HG02678 (cell line): ENCODE measurements around the gene SORCS2.

ENCODE experiments used
- ATAC-seq: cut with Tn5 transposase; IDR thresholded peaks from one replicate; pipeline ENCODE4 v1.9.1; 2021; ENCODE audit warnings: mild to moderate bottlenecking, moderate library complexity; ENCODE audit not compliant: unreplicated experiment

The SORCS2 gene

DNA sequence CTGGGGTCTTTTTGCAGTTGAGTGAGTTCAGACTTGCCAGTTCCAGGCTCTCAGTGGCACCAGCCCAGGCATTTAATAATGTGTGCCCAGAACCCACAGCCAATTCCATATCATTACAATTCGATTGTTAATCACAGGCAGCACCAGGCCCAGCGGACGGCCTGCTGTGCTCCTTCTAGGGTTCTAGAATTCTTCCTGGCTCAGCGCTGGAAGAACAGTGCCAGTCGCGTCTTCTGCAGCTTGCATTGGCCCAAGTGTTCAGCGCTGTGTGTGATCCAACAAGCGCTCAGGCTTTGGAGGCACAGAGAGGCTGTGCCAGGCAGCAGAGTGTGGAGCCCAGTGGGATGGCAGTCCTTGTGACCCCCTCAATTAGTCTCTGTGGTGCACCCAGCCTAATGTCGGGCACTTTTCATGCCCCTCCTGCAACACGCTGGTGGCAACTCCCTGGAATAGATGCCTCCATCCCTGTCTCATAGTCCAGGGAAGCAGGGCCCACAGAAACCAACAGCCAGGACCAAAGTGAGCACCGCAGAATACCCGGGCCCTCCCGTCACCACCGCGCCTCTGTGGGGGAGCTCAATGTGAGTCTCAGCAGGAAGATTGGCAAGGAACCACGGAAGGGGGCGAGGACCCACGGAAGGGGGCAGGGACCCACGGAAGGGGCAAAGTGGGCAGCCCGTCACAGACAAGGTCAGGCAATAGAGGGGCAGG, 554.2 kb downstream of the SORCS2 start:
- ATAC-seq = no peak

DNA sequence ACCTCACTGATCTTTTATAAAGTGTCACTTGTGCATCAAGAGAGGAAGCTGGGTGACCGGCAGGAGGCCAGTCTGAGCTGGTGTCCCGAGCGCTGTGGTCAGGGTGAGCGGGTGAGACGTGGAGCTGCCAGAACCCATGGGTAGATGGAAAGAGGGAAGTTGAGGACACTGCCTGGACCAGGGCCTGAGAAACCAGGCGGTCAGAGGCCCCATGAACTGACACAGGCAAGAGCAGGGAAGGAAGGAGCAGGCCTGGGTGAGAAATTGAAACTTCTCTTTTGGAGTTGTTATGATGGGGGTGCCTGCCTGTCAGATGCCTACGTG, 554.7 kb downstream of the SORCS2 start:
- no peak for ATAC-seq

DNA sequence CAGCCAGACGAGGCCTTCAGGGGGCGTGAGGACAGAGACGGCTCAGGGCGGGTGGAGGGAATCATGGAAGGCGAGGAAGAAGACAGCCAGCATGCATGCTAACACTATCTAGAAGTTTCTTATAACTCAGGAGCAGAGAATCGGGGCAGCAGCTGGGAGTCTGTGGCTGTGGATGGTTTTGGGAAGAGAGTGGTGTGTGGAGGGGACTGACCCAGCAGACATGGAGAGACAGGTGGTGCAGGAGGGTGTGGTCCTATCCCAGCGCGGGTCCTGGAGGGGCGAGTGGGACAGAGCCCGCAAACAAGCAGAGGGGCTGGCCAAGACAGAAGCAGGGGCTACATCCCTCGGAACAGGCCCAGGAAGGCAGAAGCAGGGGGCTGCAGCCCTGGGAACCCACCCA, 555.2 kb downstream of the SORCS2 start:
- ATAC-seq = no peak

DNA sequence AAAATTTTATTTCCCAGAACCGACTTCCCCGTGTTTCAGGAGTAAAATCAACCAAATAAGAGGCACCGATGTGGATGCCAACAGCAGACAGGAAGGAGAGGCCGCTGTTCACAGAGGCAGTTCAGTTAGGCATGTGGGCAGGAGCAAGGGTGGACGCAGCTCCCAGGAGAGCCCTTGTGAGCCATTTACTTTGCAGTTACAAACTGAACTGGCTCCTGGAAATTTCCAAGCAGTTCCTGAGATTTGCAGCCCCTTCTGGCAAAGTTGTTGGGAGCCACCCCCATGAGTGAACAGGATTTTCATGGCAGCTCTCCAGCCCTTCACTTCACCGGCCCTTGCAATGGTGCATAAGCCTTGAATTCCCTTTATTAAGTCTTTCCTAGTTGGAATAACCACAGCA, 558.2 kb downstream of the SORCS2 start:
- no peak for ATAC-seq

DNA sequence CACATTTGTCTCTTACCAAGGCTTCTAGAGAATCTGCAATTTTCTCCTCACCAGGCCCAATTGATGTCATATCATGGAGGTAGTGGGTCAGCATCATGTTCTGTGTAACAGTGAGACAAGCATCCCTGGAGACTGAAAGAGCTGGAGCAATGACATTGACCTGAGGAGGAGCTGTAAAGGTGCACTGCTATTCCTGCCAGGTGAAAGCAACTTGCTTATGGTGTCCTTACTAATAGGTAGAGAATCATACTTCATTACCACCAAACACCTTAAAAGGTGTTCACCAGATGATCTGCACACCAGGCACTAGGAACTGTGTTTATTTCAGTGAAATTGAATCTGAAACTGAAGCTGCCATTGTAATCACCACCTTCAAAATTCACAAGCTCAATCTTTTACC, 558.6 kb downstream of the SORCS2 start:
- no peak for ATAC-seq

DNA sequence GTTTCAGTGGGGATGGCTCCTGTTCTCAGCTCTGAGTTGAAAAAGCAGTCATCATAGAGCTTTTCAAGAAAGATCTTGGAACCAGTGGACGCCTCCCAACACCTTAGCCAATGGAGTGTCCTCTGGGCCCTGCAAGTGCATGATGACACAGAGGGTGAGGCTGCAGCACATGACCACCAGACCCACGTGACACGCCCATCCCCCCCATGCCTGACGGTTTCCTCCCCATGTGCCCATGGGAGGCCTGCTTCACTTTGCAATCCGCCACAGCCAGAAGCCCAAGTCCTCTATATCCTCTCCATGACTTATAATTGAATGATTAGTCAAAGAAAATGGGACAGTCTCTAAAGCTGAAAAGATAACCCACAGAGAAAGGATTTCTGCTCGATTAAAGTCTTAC, 560.3 kb downstream of the SORCS2 start:
- no peak for ATAC-seq

DNA sequence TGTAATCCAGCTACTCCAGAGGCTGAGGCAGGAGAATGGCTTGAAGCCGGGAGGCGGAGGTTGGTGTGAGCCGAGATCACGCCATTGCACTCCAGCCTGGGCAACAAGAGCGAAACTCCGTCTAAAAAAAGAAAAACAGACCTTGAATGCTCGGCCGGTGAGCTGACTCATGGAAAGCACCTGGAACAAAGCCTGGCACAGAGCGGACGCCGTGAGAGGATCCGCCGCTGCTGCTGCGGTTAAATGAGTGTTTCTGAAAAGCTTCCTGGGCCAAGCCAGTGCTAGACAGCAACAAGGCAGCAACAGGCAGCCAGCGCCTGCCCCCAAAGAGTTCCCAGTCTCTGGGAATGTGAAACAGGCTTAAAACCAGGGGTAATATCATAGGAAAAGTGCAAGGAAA, 560.9 kb downstream of the SORCS2 start:
- ATAC-seq = no peak

DNA sequence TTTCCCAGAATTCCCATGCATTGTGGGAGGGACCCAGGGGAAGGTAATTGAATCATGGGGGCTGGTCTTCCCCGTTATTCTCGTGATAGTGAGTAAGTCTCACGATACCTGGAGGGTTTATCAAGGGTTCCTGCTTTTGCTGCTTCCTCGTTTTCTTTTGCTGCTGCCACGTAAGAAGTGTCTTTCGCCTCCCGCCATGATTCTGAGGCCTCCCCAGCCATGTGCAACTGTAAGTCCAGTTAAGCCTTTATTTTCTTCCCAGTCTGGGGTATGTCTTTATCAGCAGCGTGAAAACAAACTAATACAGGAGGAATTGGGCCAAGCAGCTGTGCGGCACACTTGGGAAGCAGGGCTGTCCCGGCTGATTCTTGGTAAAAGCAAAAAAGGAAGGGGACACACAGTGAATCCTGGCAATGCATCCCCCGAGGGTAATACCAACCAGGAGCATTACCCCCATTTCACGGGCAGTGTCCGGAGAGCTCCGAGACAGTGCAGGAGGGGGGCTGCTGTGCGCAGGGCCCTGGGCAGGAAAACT, 561.7 kb downstream of the SORCS2 start:
- no peak for ATAC-seq

DNA sequence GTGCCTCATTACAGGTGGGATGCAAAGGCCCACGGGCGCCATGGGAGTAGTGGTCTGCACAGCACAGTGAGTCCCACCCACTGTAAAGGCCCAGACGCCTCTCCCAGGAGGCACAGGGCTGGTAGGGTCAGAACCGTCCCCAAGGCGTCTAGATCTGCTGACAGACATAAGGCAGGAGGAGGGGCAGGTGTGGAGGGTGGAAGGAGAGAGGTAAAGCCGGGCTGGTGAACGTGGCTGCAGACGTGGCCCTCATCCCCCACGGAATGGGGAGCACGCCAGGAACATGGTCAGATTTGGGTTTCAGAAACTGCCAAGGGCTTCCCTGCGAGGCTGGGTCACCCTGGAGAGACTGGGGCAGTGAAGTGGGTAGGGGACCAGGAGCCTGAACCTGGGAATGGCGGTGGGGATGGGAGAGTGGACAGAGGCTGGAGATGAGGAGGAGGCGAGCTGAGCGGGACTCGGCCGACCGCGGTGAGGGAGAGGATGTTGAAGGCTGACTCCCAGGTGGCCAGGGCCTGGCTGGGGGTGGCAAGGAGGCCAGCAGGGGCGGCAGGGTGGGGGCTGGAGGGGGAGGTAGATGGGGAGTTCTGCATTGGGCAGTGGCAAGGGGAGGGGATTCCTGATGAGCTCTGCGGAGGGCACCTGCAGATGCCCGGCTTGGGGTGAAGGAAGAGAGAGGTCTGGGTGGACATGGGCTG, 562.4 kb downstream of the SORCS2 start:
- ATAC-seq = no peak

DNA sequence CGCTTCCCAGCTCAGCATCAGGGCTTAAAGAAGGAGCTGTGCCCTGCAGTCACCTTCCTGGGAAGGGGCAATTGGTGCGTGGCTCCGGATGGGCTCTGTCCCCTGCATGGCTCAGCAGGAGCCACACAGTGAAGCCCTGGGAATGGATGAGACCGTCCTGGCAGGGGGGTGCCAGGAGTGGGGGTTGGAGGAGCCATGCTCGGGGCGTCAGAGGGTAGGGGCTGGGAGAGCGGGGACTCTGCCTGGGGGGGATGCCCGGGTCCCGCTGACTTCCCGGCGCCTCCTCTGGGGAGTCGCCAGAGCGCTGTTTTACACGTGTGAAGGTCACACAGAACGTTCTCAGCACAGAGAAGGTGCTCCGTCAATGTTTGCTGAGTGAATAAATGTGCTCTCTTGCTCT, 563.2 kb downstream of the SORCS2 start:
- ATAC-seq = no peak

DNA sequence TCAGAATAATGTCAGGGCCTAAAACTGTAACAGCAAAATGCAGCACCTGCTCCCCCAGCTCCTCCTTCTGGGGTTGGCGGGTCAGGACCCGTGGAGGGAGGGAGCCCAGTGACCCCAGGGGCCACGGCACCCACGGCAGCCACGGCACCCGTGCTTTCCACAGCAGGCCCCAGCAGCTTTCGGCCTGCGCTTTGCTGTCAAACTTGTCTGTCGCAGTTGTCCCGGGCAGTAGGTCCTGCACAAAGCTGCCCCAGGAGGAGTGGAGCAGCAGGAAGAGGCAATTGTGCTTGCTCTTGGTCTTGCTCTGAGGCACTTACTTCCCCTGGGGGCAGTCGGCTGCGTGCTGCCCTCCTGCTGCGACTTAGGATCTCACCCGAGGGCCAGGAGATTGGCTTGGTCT, 563.7 kb downstream of the SORCS2 start:
- no peak for ATAC-seq

DNA sequence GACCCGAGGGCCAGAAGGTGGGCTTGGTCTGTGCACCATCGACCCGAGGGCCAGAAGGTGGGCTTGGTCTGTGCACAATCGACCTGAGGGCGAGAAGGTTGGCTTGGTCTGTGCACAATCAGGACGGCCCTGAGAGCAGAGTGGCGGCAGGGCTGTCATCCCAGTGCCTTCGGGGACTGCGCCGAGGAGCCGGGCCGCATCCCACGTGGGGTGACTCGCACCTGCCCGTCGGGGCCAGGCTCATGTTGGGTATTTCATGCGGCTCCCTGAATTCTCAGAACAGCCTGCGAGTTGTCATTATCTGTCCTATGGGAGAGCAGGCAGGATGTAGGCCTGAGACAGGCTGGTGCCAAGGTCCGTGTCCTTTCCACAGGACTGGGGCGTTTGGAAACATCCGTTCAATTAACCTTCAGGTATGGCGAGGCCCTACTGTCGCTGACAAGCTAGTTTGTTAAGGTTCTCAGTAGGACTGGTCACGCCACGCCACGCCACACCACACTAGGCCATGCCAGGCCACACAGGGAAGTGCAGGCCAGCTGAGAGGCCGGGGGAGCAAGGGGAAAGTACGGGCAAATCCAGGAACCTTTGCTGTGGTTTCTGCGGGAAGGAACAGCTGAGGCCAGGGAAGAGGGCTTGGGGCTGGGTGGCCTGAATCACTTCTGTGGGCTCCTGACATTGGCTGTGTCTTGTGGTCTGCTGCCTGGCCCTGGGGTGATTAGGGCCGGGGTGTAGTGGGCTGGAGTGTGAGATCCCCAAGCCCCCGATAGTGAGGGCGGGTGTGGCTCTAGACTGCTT, 564.4 kb downstream of the SORCS2 start:
- no peak for ATAC-seq

DNA sequence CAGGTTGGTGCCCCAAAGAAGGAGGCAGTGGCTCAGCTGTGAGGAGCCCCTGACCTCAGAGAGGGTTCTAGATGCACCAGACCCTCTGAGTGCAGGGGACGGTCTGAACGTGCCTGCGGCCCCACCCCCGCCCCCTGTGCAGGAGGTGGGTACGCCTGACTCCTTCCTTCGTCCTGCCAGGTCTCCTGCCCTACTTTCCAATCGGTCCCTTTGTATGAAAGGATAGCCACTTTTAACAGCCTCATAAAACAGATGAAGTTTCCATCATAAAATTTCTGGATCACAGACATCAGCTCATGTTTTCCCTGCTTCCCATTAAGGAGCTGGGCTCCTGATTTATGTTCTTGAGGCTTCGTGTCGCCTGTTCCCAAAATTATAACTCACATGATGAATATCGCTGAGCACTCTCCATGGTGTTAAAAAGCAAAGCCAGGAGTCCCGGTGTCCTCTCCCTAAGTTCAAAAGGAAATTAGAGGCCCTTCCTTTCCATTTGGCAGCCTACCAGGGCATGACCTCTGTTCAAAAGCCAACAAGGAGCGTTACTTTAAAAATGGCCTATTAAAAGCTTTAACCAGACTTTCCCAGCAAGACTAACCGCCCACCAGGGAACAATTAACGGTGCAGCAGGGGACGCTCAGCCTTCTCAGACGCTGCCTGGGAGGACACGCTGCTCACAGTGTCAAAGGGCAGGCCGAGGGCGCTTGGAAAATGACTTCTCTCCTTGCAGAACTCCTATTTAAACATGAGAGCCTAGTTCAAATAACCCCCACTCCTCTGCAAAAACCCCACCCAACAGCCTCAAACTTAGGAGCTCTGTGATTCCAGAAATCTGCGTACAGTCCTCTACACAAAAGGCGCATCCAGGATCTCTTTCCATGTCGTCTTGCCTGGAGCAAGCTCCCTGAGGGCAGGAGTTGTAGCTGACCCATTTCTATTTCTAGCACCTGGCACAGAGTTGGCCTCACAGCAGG, 565.4 kb downstream of the SORCS2 start:
- ATAC-seq = no peak

DNA sequence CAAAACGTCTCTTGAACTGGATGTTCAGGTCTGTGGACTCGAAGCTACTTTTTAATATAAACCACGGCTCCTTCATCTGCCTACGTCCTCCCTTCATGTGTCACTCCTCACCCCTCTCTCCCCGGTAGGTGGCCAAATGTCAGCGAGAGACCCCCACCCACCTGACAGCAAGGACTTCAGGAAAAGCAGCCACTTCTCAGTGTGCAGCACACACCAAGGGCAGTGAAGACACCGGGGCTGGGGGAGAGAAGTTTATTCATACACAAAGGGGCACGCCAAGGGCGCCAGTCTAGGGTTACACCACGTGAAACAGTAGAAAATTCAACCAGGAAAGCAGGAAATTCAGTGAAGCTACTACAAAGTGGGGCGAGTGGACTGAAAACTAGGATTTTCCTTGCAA, 566.1 kb downstream of the SORCS2 start:
- no peak for ATAC-seq

DNA sequence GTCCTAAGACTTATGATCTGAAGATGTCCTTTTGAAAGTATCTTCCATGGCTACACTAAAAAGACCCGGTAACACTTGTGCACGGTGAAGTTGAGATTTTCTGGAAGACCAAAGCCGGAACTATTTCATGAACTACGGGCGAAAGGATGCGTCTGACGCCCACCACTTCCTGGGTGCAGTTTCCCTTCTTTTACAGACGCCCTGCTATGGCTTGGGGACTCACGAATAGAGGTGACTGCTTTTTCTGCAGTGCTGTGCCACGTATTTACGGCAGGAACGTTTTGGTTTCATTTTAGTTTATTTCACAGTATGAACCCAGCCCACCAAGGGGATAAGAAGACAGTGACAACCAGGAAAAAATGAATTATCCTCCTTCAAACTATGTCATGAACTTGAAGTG, 566.9 kb downstream of the SORCS2 start:
- no peak for ATAC-seq

DNA sequence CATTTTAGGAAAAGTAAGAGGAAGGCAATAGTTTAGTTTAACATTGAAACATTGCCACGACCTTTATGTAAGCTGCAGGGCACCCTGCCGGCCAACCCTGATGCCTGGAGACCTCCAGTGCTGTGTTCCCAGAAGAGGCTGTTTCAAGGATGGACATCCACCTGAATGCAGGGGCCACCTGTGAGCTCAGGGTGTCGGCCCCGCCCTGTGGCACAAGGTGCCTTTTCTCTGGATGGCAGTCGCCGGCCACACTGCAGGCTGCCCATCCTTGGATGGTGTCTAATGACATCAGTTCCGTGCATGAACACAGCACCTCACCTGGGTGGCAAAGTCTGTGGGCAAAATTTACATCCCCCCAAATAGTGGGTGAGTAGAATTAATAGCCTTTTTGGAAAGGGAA, 567.3 kb downstream of the SORCS2 start:
- no peak for ATAC-seq

DNA sequence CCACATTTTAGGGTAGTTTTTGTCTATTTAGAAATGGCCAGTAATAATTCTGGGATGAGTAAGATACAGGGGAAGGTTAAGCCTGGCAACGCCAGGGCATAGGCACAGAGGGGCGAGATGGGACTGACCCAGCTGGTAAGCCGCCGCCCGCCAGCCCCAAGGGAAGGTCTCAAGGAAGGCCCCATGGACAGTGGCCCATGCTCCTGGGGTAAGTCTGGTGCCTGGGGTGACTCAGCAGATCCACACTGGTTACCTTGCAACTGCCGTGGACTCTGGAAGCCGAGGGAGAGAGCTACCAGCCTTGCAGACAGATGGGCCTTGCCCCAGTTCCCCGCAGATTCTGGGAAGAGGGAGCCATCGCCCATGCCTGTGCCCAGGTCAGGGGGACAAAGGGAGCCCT, 567.9 kb downstream of the SORCS2 start:
- no peak for ATAC-seq

DNA sequence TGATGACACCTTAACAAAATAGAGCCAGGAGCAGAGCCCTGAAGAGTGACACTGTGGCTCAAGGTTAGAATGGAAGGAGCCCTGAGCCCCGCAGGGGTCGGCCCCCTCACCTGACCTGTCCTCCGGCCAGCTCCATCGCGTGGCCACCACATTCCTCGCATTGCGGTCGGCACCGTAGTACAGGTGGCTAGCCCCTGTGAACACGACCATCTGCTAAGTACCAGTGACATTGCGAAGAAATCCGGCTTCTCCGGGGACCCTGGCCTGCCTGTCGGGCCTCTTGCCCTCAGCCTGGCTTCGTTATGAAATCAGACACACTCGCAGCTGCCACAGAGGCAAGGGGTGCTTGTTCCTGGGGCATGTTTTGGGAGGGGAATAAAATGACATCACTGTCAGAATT, 568.4 kb downstream of the SORCS2 start:
- ATAC-seq = no peak

DNA sequence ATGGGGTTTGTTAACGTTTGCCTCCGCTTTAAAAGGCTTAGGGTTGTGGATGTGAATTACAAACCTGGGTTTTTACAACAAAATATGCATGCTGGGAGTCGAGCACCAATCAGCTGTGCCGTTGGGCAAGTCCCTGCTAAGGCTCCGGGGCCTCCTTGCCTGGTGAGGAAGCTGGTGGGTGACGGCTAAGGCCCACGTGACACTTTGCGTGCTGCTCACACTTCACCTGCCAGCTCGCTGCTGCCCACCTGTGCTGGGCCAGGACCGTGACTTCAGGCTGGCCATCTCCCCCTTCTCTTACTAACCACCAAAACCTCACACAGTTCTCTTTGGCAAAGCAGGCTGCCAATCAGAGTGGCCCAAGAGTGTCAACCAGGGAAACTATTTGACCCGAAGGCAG, 569.0 kb downstream of the SORCS2 start:
- no peak for ATAC-seq

DNA sequence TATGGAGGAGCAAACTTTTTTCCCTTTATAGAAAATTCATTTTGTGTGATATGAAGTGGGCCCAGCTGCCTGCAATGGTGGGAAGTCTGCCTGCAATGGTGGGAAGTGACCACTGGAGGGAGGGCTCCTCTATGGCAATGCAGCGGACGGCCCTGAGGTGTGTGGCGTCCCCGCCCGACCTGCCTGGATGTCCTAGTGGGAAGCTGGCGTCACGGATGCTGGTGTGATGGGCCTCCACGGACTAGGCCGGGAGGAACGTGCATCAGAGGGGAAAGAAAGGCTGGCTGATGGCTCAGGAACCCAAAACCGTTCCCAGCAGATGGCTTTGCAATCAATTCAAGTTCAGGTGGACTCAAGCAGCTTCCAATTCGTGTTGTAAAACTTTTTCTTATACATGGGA, 569.4 kb downstream of the SORCS2 start:
- ATAC-seq = peak; percentile 87
